ENCODE results near the gene UTY.

Gene UTY

GRCh38 chrY:13479828-13480227 is at the start of gene UTY:
Gene UTY, minus strand, starts transcription at chrY:13480033. Its CDS starts 368 bp downstream, at chrY:13479665.
- Mint-ChIP-seq H3K9me3 (no peaks in the 10 kb centered on the region), H3K27ac (peak within 1 kb of the TSS; percentile 94), H3K4me1 (ENCODE audit: low read depth) (peaks cover 23% of the 10 kb centered on the region), H3K27me3 (no peaks in the 10 kb centered on the region), H3K36me3 (ENCODE audit: low read depth) (peaks cover 7% of the 10 kb centered on the region), H3K4me3 (peak within 1 kb of the TSS; percentile 93)

- Mint-ChIP-seq H3K27me3 (peaks cover 3% of the 10 kb centered on the region), H3K9me3 (peaks cover 4% of the 10 kb centered on the region), H3K4me3 (no peak overlapping the region), H3K27ac (no peak overlapping the region), H3K4me1 (ENCODE audit: low read depth) (no peaks in the 10 kb centered on the region), H3K36me3 (ENCODE audit: low read depth) (no peaks in the 10 kb centered on the region)
These were observed 40.6 kb upstream of the UTY start for GRCh38 chrY:13520474-13520873.

GRCh38 chrY:13501215-13501614 is 21.4 kb upstream of the UTY start:
- H3K9me3 Mint-ChIP-seq: no peaks in the 10 kb centered on the region
- no peak overlapping the region for H3K4me3 Mint-ChIP-seq
- no peaks in the 10 kb centered on the region for H3K4me1 Mint-ChIP-seq (ENCODE audit: low read depth)
- H3K27me3 Mint-ChIP-seq: no peaks in the 10 kb centered on the region
- H3K36me3 Mint-ChIP-seq (ENCODE audit: low read depth): no peaks in the 10 kb centered on the region
- H3K27ac Mint-ChIP-seq: no peak overlapping the region

- Mint-ChIP-seq H3K27ac (no peak overlapping the region), H3K27me3 (no peaks in the 10 kb centered on the region), H3K36me3 (ENCODE audit: low read depth) (no peaks in the 10 kb centered on the region)
These were observed 13.9 kb upstream of the UTY start for GRCh38 chrY:13493737-13494136.

GRCh38 chrY:13492408-13492807 is 12.6 kb upstream of the UTY start:
- no peak overlapping the region for H3K27ac Mint-ChIP-seq
- no peaks in the 10 kb centered on the region for H3K9me3 Mint-ChIP-seq
- H3K4me1 Mint-ChIP-seq (ENCODE audit: low read depth): peaks cover 19% of the 10 kb centered on the region
- H3K27me3 Mint-ChIP-seq: no peaks in the 10 kb centered on the region
- no peaks in the 10 kb centered on the region for H3K36me3 Mint-ChIP-seq (ENCODE audit: low read depth)
- H3K4me3 Mint-ChIP-seq: no peak overlapping the region

More at GRCh38 chrY:13493737-13494136, 13.9 kb upstream of the UTY start:
- peaks cover 13% of the 10 kb centered on the region for H3K4me1 Mint-ChIP-seq (ENCODE audit: low read depth)
- no peaks in the 10 kb centered on the region for H3K9me3 Mint-ChIP-seq
- no peak overlapping the region for H3K4me3 Mint-ChIP-seq

- Mint-ChIP-seq H3K4me1 (ENCODE audit: low read depth) (peaks cover 14% of the 10 kb centered on the region), H3K9me3 (no peaks in the 10 kb centered on the region), H3K27me3 (no peaks in the 10 kb centered on the region), H3K27ac (no peak overlapping the region), H3K36me3 (ENCODE audit: low read depth) (no peaks in the 10 kb centered on the region), H3K4me3 (no peak overlapping the region)
These were observed 8.9 kb upstream of the UTY start for GRCh38 chrY:13488738-13489137.

- Mint-ChIP-seq H3K36me3 (ENCODE audit: low read depth) (peaks cover 12% of the 10 kb centered on the region), H3K27me3 (no peaks in the 10 kb centered on the region), H3K27ac (peak overlapping the region; percentile 94), H3K9me3 (no peaks in the 10 kb centered on the region), H3K4me3 (peak overlapping the region; percentile 93), H3K4me1 (ENCODE audit: low read depth) (peaks cover 30% of the 10 kb centered on the region)
These were observed 617 bp downstream of the UTY start for GRCh38 chrY:13479121-13479711.

GRCh38 chrY:13478126-13478785 is 1.6 kb downstream of the UTY start:
- peaks cover 37% of the 10 kb centered on the region for H3K4me1 Mint-ChIP-seq (ENCODE audit: low read depth)
- peaks cover 16% of the 10 kb centered on the region for H3K36me3 Mint-ChIP-seq (ENCODE audit: low read depth)
- H3K4me3 Mint-ChIP-seq: peak overlapping the region; percentile 93
- H3K27me3 Mint-ChIP-seq: no peaks in the 10 kb centered on the region
- H3K9me3 Mint-ChIP-seq: no peaks in the 10 kb centered on the region
- peak overlapping the region; percentile 94 for H3K27ac Mint-ChIP-seq

GRCh38 chrY:13474997-13475396 is 4.8 kb downstream of the UTY start:
- Mint-ChIP-seq H3K4me1 (ENCODE audit: low read depth) (peaks cover 60% of the 10 kb centered on the region), H3K9me3 (no peaks in the 10 kb centered on the region), H3K27ac (peak overlapping the region; percentile 90), H3K4me3 (peak overlapping the region; percentile 63), H3K36me3 (ENCODE audit: low read depth) (peaks cover 37% of the 10 kb centered on the region), H3K27me3 (no peaks in the 10 kb centered on the region)

GRCh38 chrY:13451572-13451971 is 28.3 kb downstream of the UTY start:
- H3K36me3 Mint-ChIP-seq (ENCODE audit: low read depth): peaks cover 33% of the 10 kb centered on the region
- no peak overlapping the region for H3K27ac Mint-ChIP-seq
- H3K9me3 Mint-ChIP-seq: no peaks in the 10 kb centered on the region
- no peaks in the 10 kb centered on the region for H3K27me3 Mint-ChIP-seq
- no peak overlapping the region for H3K4me3 Mint-ChIP-seq
- peaks cover 62% of the 10 kb centered on the region for H3K4me1 Mint-ChIP-seq (ENCODE audit: low read depth)

- H3K36me3 Mint-ChIP-seq (ENCODE audit: low read depth): peaks cover 37% of the 10 kb centered on the region
- H3K4me3 Mint-ChIP-seq: no peak overlapping the region
- no peaks in the 10 kb centered on the region for H3K27me3 Mint-ChIP-seq
- no peak overlapping the region for H3K27ac Mint-ChIP-seq
- H3K9me3 Mint-ChIP-seq: no peaks in the 10 kb centered on the region
- peaks cover 63% of the 10 kb centered on the region for H3K4me1 Mint-ChIP-seq (ENCODE audit: low read depth)
These were observed 29.2 kb downstream of the UTY start for GRCh38 chrY:13450596-13451130.

GRCh38 chrY:13445566-13445965 is 34.3 kb downstream of the UTY start:
- no peak overlapping the region for H3K4me3 Mint-ChIP-seq
- no peak overlapping the region for H3K27ac Mint-ChIP-seq
- peaks cover 34% of the 10 kb centered on the region for H3K36me3 Mint-ChIP-seq (ENCODE audit: low read depth)
- H3K4me1 Mint-ChIP-seq (ENCODE audit: low read depth): peaks cover 21% of the 10 kb centered on the region
- H3K9me3 Mint-ChIP-seq: no peaks in the 10 kb centered on the region
- no peaks in the 10 kb centered on the region for H3K27me3 Mint-ChIP-seq

GRCh38 chrY:13443146-13443545 is 36.7 kb downstream of the UTY start:
- Mint-ChIP-seq H3K27me3 (no peaks in the 10 kb centered on the region), H3K27ac (no peak overlapping the region), H3K36me3 (ENCODE audit: low read depth) (peaks cover 37% of the 10 kb centered on the region), H3K4me3 (no peak overlapping the region), H3K9me3 (no peaks in the 10 kb centered on the region), H3K4me1 (ENCODE audit: low read depth) (peaks cover 13% of the 10 kb centered on the region)

GRCh38 chrY:13440811-13441210 is 39.0 kb downstream of the UTY start:
- H3K27ac Mint-ChIP-seq: no peak overlapping the region
- H3K4me1 Mint-ChIP-seq (ENCODE audit: low read depth): peaks cover 18% of the 10 kb centered on the region
- no peaks in the 10 kb centered on the region for H3K27me3 Mint-ChIP-seq
- H3K4me3 Mint-ChIP-seq: no peak overlapping the region
- no peaks in the 10 kb centered on the region for H3K9me3 Mint-ChIP-seq
- H3K36me3 Mint-ChIP-seq (ENCODE audit: low read depth): peaks cover 32% of the 10 kb centered on the region

GRCh38 chrY:13435968-13436937 is 43.6 kb downstream of the UTY start:
- H3K9me3 Mint-ChIP-seq: peaks cover 8% of the 10 kb centered on the region
- H3K36me3 Mint-ChIP-seq (ENCODE audit: low read depth): peaks cover 43% of the 10 kb centered on the region

More at GRCh38 chrY:13435968-13436937, 43.6 kb downstream of the UTY start:
- Mint-ChIP-seq H3K27me3 (no peaks in the 10 kb centered on the region), H3K4me1 (ENCODE audit: low read depth) (peaks cover 56% of the 10 kb centered on the region), H3K27ac (peak overlapping the region; percentile 92), H3K4me3 (peak overlapping the region; percentile 84)

Measured in stimulated activated naive CD8-positive, alpha-beta T cell treated with anti-CD3 and anti-CD28 coated beads, Interleukin-15, Interleukin-2, amounts not matched to agents 100 ng/mL and 50 ng/mL, for 24 hours (primary cell).